Small intestine (tissue), 7 donors: Measurements from ENCODE around the gene KCNIP3. TPM values are rescaled to one million over a fixed set of nuclear protein-coding genes. Genes with fewer than 3 reads are reported as not detected.

Source experiments
- DNase-seq, 2 donors: peaks; one replicate each; pipeline versions ENCODE4 v3.0.0 to v3.0.0-alpha.2; 2013
- FAIRE-seq: peaks from 2 replicates; lab custom pipeline; 2012; peaks lifted over from hg19 to GRCh38; lab: Jason Lieb, UNC
- H3K27ac ChIP-seq, 3 donors: one replicate each; pipeline ENCODE4 v1.5.1; 2013; ENCODE audit warnings: low read length in 2 of 3, mild to moderate bottlenecking in 2 of 3, control low read depth in 1 of 3, inconsistent platforms in 1 of 3, low read depth in 1 of 3, moderate library complexity in 1 of 3
- H3K27me3 ChIP-seq, 3 donors: one replicate each; pipeline ENCODE4 v1.6.1; 2013; ENCODE audit warnings: low read length in 3 of 3, inconsistent platforms in 1 of 3; ENCODE audit not compliant: control insufficient read depth in 3 of 3, insufficient read depth in 3 of 3
- H3K36me3 ChIP-seq, 3 donors: one replicate each; pipeline ENCODE4 v1.6.1; 2013; ENCODE audit warnings: low read length in 3 of 3, inconsistent platforms in 1 of 3, low read depth in 1 of 3, mild to moderate bottlenecking in 1 of 3, moderate library complexity in 1 of 3; ENCODE audit not compliant: control insufficient read depth in 3 of 3, insufficient read depth in 2 of 3
- H3K4me1 ChIP-seq, 3 donors: one replicate each; pipeline ENCODE4 v1.6.1; 2013; ENCODE audit warnings: low read length in 2 of 3, inconsistent platforms in 1 of 3, low read depth in 1 of 3, mild to moderate bottlenecking in 1 of 3, moderate library complexity in 1 of 3; ENCODE audit not compliant: control insufficient read depth in 3 of 3, insufficient read depth in 2 of 3
- H3K4me3 ChIP-seq, 3 donors: one replicate each; pipeline ENCODE4 v1.5.1; 2013; ENCODE audit warnings: low read length in 3 of 3, control low read depth in 1 of 3, inconsistent platforms in 1 of 3, low read depth in 1 of 3, mild to moderate bottlenecking in 1 of 3, moderate library complexity in 1 of 3
- H3K9me3 ChIP-seq, 2 donors: one replicate each; pipeline ENCODE4 v1.6.1; 2013; ENCODE audit warnings: low read depth in 1 of 2, low read length in 1 of 2; ENCODE audit not compliant: control insufficient read depth in 2 of 2, insufficient read depth in 1 of 2
- WGBS, 3 donors: extraction: QIAGEN DNeasy Blood & Tissue Kit; methylation state at CpG; one replicate each; pipeline ENCODE4 v1.1.7; 2013; 5-methylcytosine and 5-hydroxymethylcytosine counted together
- polyA plus RNA-seq, 4 donors: library from polyadenylated mRNA; stranded (reverse) in 3 of 4; unstranded in 1 of 4; fragments of 200-250 nt in 3 of 4; fragments of 120-200 nt in 1 of 4; gene quantifications; one replicate each; pipeline versions ENCODE4 v1.2.1 to v1.2.3, GENCODE V29; 2013
- donor health status: healthy with polysubstance abuse.
- donor health status: control.
- donor health status: control.
- donor health status: Bipolar disorder and iron deficiency.
- donor health status: healthy.

Gene KCNIP3
- polyA plus RNA-seq, 4 donors: 1.4 to 3.8 (median 2.1) TPM

DNA sequence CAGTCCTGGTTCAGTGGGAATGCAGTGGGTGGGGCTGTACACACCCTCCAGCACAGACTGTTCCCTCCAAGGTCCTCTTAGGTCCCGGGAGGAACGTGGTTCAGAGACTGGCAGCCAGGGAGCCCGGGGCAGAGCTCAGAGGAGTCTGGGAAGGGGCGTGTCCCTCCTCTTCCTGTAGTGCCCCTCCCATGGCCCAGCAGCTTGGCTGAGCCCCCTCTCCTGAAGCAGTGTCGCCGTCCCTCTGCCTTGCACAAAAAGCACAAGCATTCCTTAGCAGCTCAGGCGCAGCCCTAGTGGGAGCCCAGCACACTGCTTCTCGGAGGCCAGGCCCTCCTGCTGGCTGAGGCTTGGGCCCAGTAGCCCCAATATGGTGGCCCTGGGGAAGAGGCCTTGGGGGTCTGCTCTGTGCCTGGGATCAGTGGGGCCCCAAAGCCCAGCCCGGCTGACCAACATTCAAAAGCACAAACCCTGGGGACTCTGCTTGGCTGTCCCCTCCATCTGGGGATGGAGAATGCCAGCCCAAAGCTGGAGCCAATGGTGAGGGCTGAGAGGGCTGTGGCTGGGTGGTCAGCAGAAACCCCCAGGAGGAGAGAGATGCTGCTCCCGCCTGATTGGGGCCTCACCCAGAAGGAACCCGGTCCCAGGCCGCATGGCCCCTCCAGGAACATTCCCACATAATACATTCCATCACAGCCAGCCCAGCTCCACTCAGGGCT is 87.9 kb downstream of the KCNIP3 start:
- H3K27me3 ChIP-seq: no peaks in the 10 kb centered on the region
- peak overlapping the region; percentile 33 to 93 (median 33) for H3K27ac ChIP-seq
- no peak for FAIRE-seq
- H3K36me3 ChIP-seq: no peaks in the 10 kb centered on the region
- no peak overlapping the region for H3K4me3 ChIP-seq
- DNase-seq: peak; percentile 51 to 98
- peaks cover 4 to 31% (median 8%) of the 10 kb centered on the region in 3 donors for H3K4me1 ChIP-seq
- no peaks in the 10 kb centered on the region for H3K9me3 ChIP-seq
- 43 to 57% (median 56%) methylated on average over 11 to 12 of the region's 12 CpGs for WGBS, 3 donors

DNA sequence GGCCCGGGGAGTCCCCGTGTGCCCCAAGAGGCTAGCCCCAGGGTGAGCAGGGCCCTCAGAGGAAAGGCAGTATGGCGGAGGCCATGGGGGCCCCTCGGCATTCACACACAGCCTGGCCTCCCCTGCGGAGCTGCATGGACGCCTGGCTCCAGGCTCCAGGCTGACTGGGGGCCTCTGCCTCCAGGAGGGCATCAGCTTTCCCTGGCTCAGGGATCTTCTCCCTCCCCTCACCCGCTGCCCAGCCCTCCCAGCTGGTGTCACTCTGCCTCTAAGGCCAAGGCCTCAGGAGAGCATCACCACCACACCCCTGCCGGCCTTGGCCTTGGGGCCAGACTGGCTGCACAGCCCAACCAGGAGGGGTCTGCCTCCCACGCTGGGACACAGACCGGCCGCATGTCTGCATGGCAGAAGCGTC is 88.4 kb downstream of the KCNIP3 start:
- H3K4me3 ChIP-seq: no peak overlapping the region
- DNase-seq (no peak), FAIRE-seq (no peak)
- WGBS, 3 donors: 83 to 96% (median 93%) methylated on average over 10 to 12 of the region's 12 CpGs
- H3K27ac ChIP-seq: peak overlapping the region in 1 of 3 donors; percentile 93
- peaks cover 4 to 37% (median 8%) of the 10 kb centered on the region in 3 donors for H3K4me1 ChIP-seq
- H3K36me3 ChIP-seq: no peaks in the 10 kb centered on the region
- no peaks in the 10 kb centered on the region for H3K9me3 ChIP-seq
- no peaks in the 10 kb centered on the region for H3K27me3 ChIP-seq

DNA sequence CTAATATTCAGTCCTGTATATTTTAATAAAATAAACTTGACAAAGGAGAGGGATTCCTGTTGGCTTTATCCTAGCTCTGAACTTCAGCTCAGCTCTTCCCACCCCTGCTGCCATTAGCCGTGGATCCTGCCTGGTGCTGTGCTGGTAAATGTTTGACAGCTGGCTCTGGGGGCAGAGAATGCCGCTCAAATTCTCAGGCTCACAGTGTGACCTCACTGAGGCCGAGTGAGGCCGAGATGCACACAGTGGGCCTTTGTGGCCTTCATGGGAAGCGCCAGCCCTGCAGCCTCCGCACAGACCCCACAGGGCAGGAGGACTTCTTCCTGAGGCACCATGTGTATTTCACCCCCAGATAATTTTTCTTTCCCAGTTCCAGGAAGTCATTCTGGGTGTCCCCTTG is 88.9 kb downstream of the KCNIP3 start:
- DNase-seq (no peak), FAIRE-seq (no peak)
- no peaks in the 10 kb centered on the region for H3K27me3 ChIP-seq
- no peaks in the 10 kb centered on the region for H3K9me3 ChIP-seq
- no peaks in the 10 kb centered on the region for H3K36me3 ChIP-seq
- no peak overlapping the region for H3K27ac ChIP-seq
- H3K4me3 ChIP-seq: no peak overlapping the region
- WGBS, 3 donors: 86 to 92% (median 90%) methylated on average over 6 of the region's 6 CpGs
- peaks cover 4 to 41% (median 8%) of the 10 kb centered on the region in 3 donors for H3K4me1 ChIP-seq

DNA sequence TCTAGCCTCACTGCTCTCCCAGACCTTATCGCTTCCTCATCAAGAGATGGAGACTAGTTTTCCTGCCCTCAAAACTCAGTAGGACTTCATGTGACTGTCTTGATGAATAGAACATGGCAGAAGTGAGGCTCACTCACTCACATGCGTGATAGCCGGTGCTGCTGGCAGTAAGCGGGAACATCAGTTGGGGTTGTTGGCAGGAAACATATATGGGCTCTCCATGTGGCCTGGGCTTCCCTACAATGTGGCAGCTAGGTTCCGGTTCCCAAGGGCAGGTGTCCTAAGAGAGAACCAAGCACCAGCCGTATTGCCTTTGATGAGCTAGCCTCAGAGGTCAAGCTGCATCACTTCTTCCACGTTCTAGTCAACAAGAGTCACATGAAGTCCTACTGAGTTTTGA is 90.2 kb downstream of the KCNIP3 start:
- Histone ChIP-seq H3K36me3 (no peaks in the 10 kb centered on the region), H3K4me1 (peaks cover 4 to 53% (median 12%) of the 10 kb centered on the region in 3 donors), H3K27ac (no peak overlapping the region), H3K4me3 (no peak overlapping the region), H3K9me3 (no peaks in the 10 kb centered on the region), H3K27me3 (no peaks in the 10 kb centered on the region)
- no peak for FAIRE-seq
- DNase-seq: no peak
- WGBS, 3 donors: 93 to 95% (median 95%) methylated on average over 7 of the region's 7 CpGs

DNA sequence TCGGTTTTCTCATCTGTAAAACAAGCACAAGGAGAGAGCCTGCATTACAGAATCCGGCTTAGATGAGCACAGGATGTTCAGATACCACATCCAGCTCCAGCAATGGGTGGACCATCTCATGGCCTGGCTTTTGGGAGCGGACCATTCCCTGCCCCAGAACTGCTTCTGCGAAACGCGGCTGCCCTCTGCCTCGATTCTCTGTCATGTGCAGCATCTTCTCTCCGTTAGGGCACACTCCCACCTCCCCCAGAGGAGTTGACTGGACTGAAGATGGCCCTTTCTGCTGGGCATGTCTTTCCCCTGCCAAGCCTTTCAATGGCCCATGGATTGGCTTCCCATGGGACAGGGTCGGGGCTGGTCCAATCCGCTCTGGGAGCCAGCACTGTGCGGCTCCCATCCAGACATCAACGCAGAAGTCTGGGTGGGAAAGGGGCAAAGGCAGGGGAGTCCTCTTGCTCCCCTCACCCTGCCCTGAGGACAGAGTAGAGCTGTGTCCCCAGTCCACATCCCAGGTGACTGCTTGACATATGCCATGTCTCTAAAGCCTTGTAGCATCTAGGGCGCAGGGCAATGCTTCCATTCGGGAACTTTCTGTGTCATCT is 91.0 kb downstream of the KCNIP3 start:
- no peaks in the 10 kb centered on the region for H3K27me3 ChIP-seq
- H3K27ac ChIP-seq: no peak overlapping the region
- no peak for FAIRE-seq
- no peaks in the 10 kb centered on the region for H3K36me3 ChIP-seq
- DNase-seq: no peak
- H3K4me1 ChIP-seq: peaks cover 4 to 62% (median 12%) of the 10 kb centered on the region in 3 donors
- no peak overlapping the region for H3K4me3 ChIP-seq
- 89 to 91% (median 89%) methylated on average over 14 of the region's 14 CpGs for WGBS, 3 donors
- H3K9me3 ChIP-seq: no peaks in the 10 kb centered on the region

DNA sequence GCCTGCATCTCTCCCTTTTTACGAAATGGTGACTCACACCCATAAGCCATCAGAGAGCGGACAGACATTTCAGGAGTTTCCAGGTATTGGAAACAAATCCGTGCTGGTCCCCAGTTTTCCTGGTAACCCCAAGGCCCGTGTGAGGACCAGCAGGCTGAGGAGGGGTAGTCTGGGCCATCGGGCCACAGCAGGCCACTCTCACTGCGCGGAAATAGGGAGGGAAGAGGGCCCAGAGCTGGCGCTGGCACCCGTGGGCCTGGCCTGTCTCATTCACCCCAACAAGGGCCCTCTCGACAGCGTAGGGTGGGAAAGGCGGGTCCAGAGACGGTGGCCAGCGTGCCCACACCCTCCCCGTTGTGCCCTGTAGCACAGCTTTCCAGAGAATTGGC is 91.7 kb downstream of the KCNIP3 start:
- 57 to 73% (median 68%) methylated on average over 13 to 15 of the region's 15 CpGs for WGBS, 3 donors
- Histone ChIP-seq H3K9me3 (no peaks in the 10 kb centered on the region), H3K4me1 (peaks cover 4 to 63% (median 10%) of the 10 kb centered on the region in 3 donors), H3K4me3 (no peak overlapping the region), H3K36me3 (no peaks in the 10 kb centered on the region), H3K27me3 (no peaks in the 10 kb centered on the region), H3K27ac (peak overlapping the region in 1 of 3 donors; percentile 92)
- no peak for FAIRE-seq
- no peak for DNase-seq

DNA sequence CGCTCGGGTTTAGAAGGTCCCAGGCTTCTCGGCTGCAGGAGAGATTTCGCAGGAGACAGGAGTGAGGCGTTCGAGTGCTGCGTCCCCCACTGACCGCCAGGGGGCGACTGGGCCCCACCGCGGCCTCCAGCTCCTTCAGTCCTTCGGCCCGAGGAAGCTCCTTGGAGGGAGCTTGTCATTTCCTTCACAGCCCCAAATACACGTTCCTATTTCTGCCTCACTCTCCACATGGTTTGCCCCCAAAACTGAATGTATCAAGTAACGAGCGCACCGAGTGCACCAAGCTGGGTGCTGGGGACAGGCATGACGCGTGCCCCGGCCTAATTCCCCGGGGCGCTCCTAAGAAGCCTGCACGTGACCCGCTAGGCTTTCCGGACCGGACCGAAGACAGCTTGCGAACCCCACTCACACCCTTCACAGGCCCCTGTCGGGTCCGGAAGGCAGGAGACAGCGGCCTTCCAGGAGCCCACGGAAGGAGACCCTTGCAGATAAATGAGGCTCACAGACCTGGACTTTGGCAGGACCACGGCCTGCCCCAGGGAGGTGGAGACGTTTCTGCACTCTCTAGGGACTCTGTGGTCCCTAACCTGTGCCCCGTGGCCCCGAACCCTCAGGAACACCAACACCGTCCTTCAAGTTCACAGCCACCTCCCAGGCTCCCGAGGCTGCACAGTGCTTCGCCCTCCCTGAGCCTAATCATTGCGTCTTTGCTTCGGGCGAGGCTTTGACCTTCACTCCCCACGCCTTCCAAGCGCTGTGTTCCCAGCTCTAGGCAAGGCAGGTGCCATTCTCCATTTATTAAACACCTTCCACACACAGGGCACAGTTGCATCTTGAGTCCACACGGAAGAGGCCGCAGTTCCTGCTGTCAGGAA is 92.3 kb downstream of the KCNIP3 start:
- peak overlapping the region; percentile 89 to 92 (median 90) for H3K27ac ChIP-seq
- FAIRE-seq (no peak), DNase-seq (peak; percentile 78 to 97)
- H3K27me3 ChIP-seq: no peaks in the 10 kb centered on the region
- 45 to 56% (median 52%) methylated on average over 45 to 46 of the region's 46 CpGs for WGBS, 3 donors
- no peaks in the 10 kb centered on the region for H3K36me3 ChIP-seq
- H3K9me3 ChIP-seq: no peaks in the 10 kb centered on the region
- H3K4me3 ChIP-seq: no peak overlapping the region
- H3K4me1 ChIP-seq: peaks cover 2 to 57% (median 9%) of the 10 kb centered on the region in 3 donors

DNA sequence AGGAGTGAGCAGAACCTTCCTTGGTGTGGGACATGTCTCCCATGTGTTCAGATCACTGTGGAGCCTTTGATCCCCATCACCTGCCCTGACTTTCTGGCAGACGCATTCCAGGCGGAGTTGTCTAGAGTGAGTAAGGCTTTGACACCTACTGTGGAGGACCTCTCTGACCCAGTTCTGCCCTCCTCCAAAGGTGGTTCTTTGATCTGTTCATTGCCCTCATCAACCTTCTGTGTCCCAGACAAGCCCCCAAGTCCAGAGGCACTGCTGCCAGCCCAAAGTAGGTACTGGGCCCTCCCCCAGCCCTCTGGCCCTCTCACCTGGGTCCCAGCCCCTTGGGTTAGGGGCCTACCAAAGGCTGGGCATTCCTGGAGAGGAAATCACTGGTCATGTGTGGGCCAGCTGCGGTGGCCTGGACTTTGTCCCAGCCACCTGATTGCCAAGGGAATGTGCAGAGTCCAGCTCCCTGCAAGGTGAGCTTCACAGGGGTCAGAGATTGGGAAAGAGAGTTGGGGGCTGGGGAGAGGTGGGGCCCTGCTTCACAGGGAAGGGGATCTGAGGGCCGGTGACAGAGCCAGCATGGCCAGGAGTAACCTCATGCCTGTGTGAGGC is 93.2 kb downstream of the KCNIP3 start:
- H3K4me1 ChIP-seq: peaks cover 0 to 50% (median 4%) of the 10 kb centered on the region in 3 donors
- 34 to 71% (median 35%) methylated on average over 4 of the region's 4 CpGs for WGBS, 3 donors
- H3K27ac ChIP-seq: peak overlapping the region; percentile 89 to 92 (median 90)
- no peaks in the 10 kb centered on the region for H3K27me3 ChIP-seq
- FAIRE-seq (no peak), DNase-seq (peak; percentile 86 to 92)
- no peaks in the 10 kb centered on the region for H3K36me3 ChIP-seq
- H3K9me3 ChIP-seq: no peaks in the 10 kb centered on the region
- no peak overlapping the region for H3K4me3 ChIP-seq
